GM18858 (cell line): ENCODE data around the gene GOLGA6D.
"Not testable (repeated sequence)": the region's sequence is repeated elsewhere in the genome, so short reads cannot be mapped to it uniquely, and the experiment has no call there.

Experiments
- ATAC-seq: cut with Tn5 transposase; IDR thresholded peaks from one replicate; pipeline ENCODE4 v1.9.1; 2021; ENCODE audit not compliant: unreplicated experiment

GOLGA6D gene

GRCh38 chr15:75284152-75284551 lies 1.5 kb downstream of the GOLGA6D start:
- ATAC-seq: not testable (repeated sequence)

- ATAC-seq: not testable (repeated sequence)
Observed at GRCh38 chr15:75293660-75294059, 11.0 kb downstream of the GOLGA6D start.

GRCh38 chr15:75298541-75299310 lies 16.1 kb downstream of the GOLGA6D start:
- ATAC-seq: not testable (repeated sequence)

- ATAC-seq: not testable (repeated sequence)
Observed at GRCh38 chr15:75299311-75299688, 16.7 kb downstream of the GOLGA6D start.

- not testable (repeated sequence) for ATAC-seq
Observed at GRCh38 chr15:75300026-75300425, 17.4 kb downstream of the GOLGA6D start.

- ATAC-seq: no peak
Observed at GRCh38 chr15:75302318-75302717, 19.7 kb downstream of the GOLGA6D start.

GRCh38 chr15:75302753-75303152 lies 20.1 kb downstream of the GOLGA6D start:
- not testable (repeated sequence) for ATAC-seq

GRCh38 chr15:75306188-75306587 lies 23.6 kb downstream of the GOLGA6D start:
- ATAC-seq: no peak

- no peak for ATAC-seq
Observed at GRCh38 chr15:75307778-75308390, 25.2 kb downstream of the GOLGA6D start.

GRCh38 chr15:75309711-75310110 lies 27.1 kb downstream of the GOLGA6D start:
- no peak for ATAC-seq

GRCh38 chr15:75312548-75312947 lies 29.9 kb downstream of the GOLGA6D start:
- not testable (repeated sequence) for ATAC-seq

GRCh38 chr15:75313116-75313845 lies 30.6 kb downstream of the GOLGA6D start:
- no peak for ATAC-seq

- ATAC-seq: no peak
Observed at GRCh38 chr15:75314552-75315290, 32.1 kb downstream of the GOLGA6D start.

GRCh38 chr15:75319231-75319897 lies 36.7 kb downstream of the GOLGA6D start:
- ATAC-seq: not testable (repeated sequence)

- no peak for ATAC-seq
Observed at GRCh38 chr15:75321711-75322110, 39.1 kb downstream of the GOLGA6D start.

- no peak for ATAC-seq
Observed at GRCh38 chr15:75325922-75326321, 43.3 kb downstream of the GOLGA6D start.

- no peak for ATAC-seq
Observed at GRCh38 chr15:75327005-75327404, 44.4 kb downstream of the GOLGA6D start.

GRCh38 chr15:75327491-75327890 lies 44.9 kb downstream of the GOLGA6D start:
- ATAC-seq: no peak

GRCh38 chr15:75328493-75329314 lies 46.1 kb downstream of the GOLGA6D start:
- ATAC-seq: no peak

- ATAC-seq: no peak
Observed at GRCh38 chr15:75329571-75329970, 46.9 kb downstream of the GOLGA6D start.
